ENCODE results near the gene RSPRY1.
"Not testable (repeated sequence)": the region's sequence is repeated elsewhere in the genome, so short reads cannot be mapped to it uniquely, and the experiment has no call there.

Gene RSPRY1

GRCh38 chr16:57196286-57196685, 10.2 kb downstream of the RSPRY1 start:
- no peaks in the 10 kb centered on the region for H3K27me3 ChIP-seq (ENCODE audit: insufficient read depth, poor library complexity, severe bottlenecking)
- H3K27ac ChIP-seq (replicated peaks): no peak overlapping the region
- TF ChIP-seq POLR2AphosphoS5 (IDR thresholded peaks at IDR 0.05; ENCODE audit: low read depth): no peak
- no peak for TF ChIP-seq SPI1 (IDR thresholded peaks at IDR 0.05; ENCODE audit: borderline replicate concordance, low read depth)
- TF ChIP-seq, protein P1, sequence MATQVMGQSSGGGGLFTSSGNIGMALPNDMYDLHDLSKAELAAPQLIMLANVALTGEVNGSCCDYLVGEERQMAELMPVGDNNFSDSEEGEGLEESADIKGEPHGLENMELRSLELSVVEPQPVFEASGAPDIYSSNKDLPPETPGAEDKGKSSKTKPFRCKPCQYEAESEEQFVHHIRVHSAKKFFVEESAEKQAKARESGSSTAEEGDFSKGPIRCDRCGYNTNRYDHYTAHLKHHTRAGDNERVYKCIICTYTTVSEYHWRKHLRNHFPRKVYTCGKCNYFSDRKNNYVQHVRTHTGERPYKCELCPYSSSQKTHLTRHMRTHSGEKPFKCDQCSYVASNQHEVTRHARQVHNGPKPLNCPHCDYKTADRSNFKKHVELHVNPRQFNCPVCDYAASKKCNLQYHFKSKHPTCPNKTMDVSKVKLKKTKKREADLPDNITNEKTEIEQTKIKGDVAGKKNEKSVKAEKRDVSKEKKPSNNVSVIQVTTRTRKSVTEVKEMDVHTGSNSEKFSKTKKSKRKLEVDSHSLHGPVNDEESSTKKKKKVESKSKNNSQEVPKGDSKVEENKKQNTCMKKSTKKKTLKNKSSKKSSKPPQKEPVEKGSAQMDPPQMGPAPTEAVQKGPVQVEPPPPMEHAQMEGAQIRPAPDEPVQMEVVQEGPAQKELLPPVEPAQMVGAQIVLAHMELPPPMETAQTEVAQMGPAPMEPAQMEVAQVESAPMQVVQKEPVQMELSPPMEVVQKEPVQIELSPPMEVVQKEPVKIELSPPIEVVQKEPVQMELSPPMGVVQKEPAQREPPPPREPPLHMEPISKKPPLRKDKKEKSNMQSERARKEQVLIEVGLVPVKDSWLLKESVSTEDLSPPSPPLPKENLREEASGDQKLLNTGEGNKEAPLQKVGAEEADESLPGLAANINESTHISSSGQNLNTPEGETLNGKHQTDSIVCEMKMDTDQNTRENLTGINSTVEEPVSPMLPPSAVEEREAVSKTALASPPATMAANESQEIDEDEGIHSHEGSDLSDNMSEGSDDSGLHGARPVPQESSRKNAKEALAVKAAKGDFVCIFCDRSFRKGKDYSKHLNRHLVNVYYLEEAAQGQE (IDR thresholded peaks at IDR 0.05; ENCODE audit: insufficient replicate concordance, low read depth): no peak
- no peak for TF ChIP-seq GABPA (IDR thresholded peaks at IDR 0.05; ENCODE audit: low read depth)
- TF ChIP-seq, protein P2, sequence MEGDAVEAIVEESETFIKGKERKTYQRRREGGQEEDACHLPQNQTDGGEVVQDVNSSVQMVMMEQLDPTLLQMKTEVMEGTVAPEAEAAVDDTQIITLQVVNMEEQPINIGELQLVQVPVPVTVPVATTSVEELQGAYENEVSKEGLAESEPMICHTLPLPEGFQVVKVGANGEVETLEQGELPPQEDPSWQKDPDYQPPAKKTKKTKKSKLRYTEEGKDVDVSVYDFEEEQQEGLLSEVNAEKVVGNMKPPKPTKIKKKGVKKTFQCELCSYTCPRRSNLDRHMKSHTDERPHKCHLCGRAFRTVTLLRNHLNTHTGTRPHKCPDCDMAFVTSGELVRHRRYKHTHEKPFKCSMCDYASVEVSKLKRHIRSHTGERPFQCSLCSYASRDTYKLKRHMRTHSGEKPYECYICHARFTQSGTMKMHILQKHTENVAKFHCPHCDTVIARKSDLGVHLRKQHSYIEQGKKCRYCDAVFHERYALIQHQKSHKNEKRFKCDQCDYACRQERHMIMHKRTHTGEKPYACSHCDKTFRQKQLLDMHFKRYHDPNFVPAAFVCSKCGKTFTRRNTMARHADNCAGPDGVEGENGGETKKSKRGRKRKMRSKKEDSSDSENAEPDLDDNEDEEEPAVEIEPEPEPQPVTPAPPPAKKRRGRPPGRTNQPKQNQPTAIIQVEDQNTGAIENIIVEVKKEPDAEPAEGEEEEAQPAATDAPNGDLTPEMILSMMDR (IDR thresholded peaks at IDR 0.05; ENCODE audit: insufficient read depth, low read length): no peak
- H3K4me3 ChIP-seq (replicated peaks; ENCODE audit: insufficient read depth, low read length): no peak overlapping the region
- no peak for DNase-seq (ENCODE audit: low read depth in 1 of 2, low spot score in 1 of 2)

GRCh38 chr16:57196753-57197152, 10.6 kb downstream of the RSPRY1 start:
- TF ChIP-seq, protein P1 (IDR thresholded peaks at IDR 0.05; ENCODE audit: insufficient replicate concordance, low read depth): no peak
- TF ChIP-seq POLR2AphosphoS5 (IDR thresholded peaks at IDR 0.05; ENCODE audit: low read depth) (no peak), GABPA (IDR thresholded peaks at IDR 0.05; ENCODE audit: low read depth) (no peak), SPI1 (IDR thresholded peaks at IDR 0.05; ENCODE audit: borderline replicate concordance, low read depth) (no peak)
- TF ChIP-seq, protein P2 (IDR thresholded peaks at IDR 0.05; ENCODE audit: insufficient read depth, low read length): no peak
- H3K27ac ChIP-seq (replicated peaks): no peak overlapping the region
- no peaks in the 10 kb centered on the region for H3K27me3 ChIP-seq (ENCODE audit: insufficient read depth, poor library complexity, severe bottlenecking)
- no peak overlapping the region for H3K4me3 ChIP-seq (replicated peaks; ENCODE audit: insufficient read depth, low read length)
- no peak for DNase-seq (ENCODE audit: low read depth in 1 of 2, low spot score in 1 of 2)

DNA sequence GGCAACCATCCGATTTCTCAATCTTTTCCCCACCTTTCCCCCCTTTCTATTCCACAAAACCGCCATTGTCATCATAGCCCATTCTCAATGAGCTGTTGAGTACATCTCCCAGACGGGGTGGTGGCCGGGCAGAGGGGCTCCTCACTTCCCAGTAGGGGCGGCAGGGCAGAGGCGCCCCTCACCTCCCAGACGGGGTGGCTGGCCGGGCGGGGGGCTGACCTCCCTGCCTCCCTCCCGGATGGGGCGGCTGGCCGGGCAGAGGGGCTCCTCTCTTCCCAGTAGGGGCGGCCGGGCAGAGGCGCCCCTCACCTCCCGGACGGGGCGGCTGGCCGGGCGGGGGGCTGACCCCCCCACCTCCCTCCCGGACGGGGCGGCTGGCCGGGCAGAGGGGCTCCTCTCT, 14.2 kb downstream of the RSPRY1 start:
- not testable (repeated sequence) for H3K27me3 ChIP-seq (ENCODE audit: insufficient read depth, poor library complexity, severe bottlenecking); DNase-seq (ENCODE audit: low read depth in 1 of 2, low spot score in 1 of 2)

GRCh38 chr16:57200926-57201325, 14.8 kb downstream of the RSPRY1 start:
- DNase-seq (ENCODE audit: low read depth in 1 of 2, low spot score in 1 of 2); H3K4me3 ChIP-seq (replicated peaks; ENCODE audit: insufficient read depth, low read length); H3K27me3 ChIP-seq (ENCODE audit: insufficient read depth, poor library complexity, severe bottlenecking); H3K27ac ChIP-seq (replicated peaks): not testable (repeated sequence)

More for the DNA sequence above, 14.2 kb downstream of the RSPRY1 start:
- not testable (repeated sequence) for H3K4me3 ChIP-seq (replicated peaks; ENCODE audit: insufficient read depth, low read length); H3K27ac ChIP-seq (replicated peaks)

DNA sequence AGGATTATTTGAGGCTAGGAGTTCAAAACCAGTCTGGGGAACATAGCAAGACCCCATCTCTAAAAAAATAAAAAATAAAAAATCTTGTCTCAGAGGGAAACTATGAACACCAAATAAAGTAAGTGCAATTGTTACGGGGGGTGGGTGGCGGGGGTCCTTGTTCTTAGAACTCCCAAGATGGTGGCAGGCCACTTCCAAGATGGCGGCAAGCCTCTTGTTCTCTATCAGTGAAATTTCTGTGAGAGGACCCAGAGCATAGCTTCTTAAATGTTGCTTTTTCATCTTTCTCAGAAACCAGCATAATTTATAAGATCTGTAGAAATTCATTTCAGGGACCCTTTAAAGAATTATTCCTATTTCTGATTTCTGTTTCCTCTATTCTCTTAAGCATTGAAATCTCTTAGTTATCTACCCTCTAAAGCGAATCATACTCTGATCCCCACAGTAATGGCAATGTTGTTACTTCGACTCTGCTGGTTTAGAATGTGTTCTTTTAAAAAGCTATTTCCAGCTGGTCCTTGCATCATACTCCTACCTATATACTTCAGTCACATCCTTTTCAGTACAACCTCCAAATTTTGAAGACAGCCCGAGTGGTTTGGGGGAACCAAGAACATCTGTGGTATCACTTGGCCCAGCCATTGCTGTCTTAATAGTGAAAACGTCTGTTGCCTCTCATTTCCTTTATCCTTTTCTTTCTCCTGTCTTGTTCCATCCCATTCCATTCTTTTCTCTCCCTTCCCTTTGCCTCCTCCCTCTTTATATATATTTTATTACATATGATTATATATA, 16.2 kb downstream of the RSPRY1 start:
- Histone ChIP-seq H3K27me3 (ENCODE audit: insufficient read depth, poor library complexity, severe bottlenecking) (no peaks in the 10 kb centered on the region), H3K4me3 (replicated peaks; ENCODE audit: insufficient read depth, low read length) (no peak overlapping the region), H3K27ac (replicated peaks) (no peak overlapping the region)
- TF ChIP-seq, protein P1 (IDR thresholded peaks at IDR 0.05; ENCODE audit: insufficient replicate concordance, low read depth): no peak
- no peak for TF ChIP-seq SPI1 (IDR thresholded peaks at IDR 0.05; ENCODE audit: borderline replicate concordance, low read depth)
- no peak for TF ChIP-seq POLR2AphosphoS5 (IDR thresholded peaks at IDR 0.05; ENCODE audit: low read depth)
- TF ChIP-seq GABPA (IDR thresholded peaks at IDR 0.05; ENCODE audit: low read depth): no peak
- TF ChIP-seq, protein P2 (IDR thresholded peaks at IDR 0.05; ENCODE audit: insufficient read depth, low read length): no peak
- DNase-seq (ENCODE audit: low read depth in 1 of 2, low spot score in 1 of 2): no peak

Measured in HL-60 (cell line).